Measurements from ENCODE around the gene RASAL2. TPM values are rescaled to one million over a fixed set of nuclear protein-coding genes. Genes with fewer than 3 reads are reported as not detected.

RASAL2 gene
- total RNA-seq, 1 donor from 2014 or later: 44.2 TPM

DNA sequence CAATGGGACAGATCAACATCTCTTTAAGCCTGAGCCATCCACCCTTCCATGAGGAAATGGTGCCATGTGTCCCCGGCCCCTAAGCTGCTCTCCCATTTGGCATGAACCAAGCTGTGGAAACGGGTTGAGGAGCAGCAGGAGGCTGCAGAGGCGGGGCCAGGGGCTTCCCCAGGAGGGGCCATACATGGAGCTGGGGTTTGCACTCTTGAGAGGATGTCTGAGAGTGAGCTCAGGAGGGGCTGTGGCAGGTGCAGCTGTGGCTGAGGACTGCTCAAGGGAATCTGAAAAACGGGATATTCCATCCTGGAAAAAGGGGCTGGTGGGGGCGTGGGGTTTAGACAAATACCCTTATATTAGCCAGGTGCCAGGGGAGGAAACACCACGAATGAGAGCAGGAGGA lies 409.9 kb downstream of the RASAL2 start:
- Histone ChIP-seq H3K4me2 (ENCODE audit: low read length) (no peak overlapping the region), H2AFZ (ENCODE audit: low read depth, low read length) (no peak overlapping the region), H3K4me1 (ENCODE audit: insufficient read depth, low read length) (no peaks in the 10 kb centered on the region), H4K20me1 (ENCODE audit: insufficient read depth, low read length) (no peaks in the 10 kb centered on the region), H3K36me3 (ENCODE audit: insufficient read depth, low read length) (no peaks in the 10 kb centered on the region), H3K4me3 (ENCODE audit: insufficient read depth, low read depth, low read length) (no peak overlapping the region), H3K9me3 (ENCODE audit: insufficient read depth, low read depth, low read length) (no peaks in the 10 kb centered on the region), H3K9ac (ENCODE audit: low read length) (no peak overlapping the region), H3K27me3 (ENCODE audit: insufficient read depth, low read length) (no peaks in the 10 kb centered on the region), H3K27ac (ENCODE audit: low read depth, low read length) (no peak overlapping the region), H3K79me2 (ENCODE audit: insufficient read depth, low read length) (no peaks in the 10 kb centered on the region)
- peaks cover 25% of the 10 kb centered on the region for H3K27me3 Mint-ChIP-seq (ENCODE audit: low read depth, unreplicated experiment)
- H3K9me3 Mint-ChIP-seq (ENCODE audit: unreplicated experiment): peaks cover 2% of the 10 kb centered on the region
- TF ChIP-seq, protein P1, sequence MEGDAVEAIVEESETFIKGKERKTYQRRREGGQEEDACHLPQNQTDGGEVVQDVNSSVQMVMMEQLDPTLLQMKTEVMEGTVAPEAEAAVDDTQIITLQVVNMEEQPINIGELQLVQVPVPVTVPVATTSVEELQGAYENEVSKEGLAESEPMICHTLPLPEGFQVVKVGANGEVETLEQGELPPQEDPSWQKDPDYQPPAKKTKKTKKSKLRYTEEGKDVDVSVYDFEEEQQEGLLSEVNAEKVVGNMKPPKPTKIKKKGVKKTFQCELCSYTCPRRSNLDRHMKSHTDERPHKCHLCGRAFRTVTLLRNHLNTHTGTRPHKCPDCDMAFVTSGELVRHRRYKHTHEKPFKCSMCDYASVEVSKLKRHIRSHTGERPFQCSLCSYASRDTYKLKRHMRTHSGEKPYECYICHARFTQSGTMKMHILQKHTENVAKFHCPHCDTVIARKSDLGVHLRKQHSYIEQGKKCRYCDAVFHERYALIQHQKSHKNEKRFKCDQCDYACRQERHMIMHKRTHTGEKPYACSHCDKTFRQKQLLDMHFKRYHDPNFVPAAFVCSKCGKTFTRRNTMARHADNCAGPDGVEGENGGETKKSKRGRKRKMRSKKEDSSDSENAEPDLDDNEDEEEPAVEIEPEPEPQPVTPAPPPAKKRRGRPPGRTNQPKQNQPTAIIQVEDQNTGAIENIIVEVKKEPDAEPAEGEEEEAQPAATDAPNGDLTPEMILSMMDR (IDR thresholded peaks at IDR 0.05; ENCODE audit: insufficient read depth, low read depth, low read length): no peak
- TF ChIP-seq EZH2 (IDR thresholded peaks at IDR 0.05; ENCODE audit: insufficient read depth, low read length): no peak
- no peak for FAIRE-seq
- peaks cover 2% of the 10 kb centered on the region for H3K4me1 Mint-ChIP-seq (ENCODE audit: low read depth, unreplicated experiment)
- no peak overlapping the region for H3K27ac Mint-ChIP-seq (ENCODE audit: unreplicated experiment)
- DNase-seq (ENCODE audit: low read depth): no peak
- H3K4me3 Mint-ChIP-seq (ENCODE audit: unreplicated experiment): no peak overlapping the region
- no peaks in the 10 kb centered on the region for H3K36me3 Mint-ChIP-seq (ENCODE audit: low read depth, unreplicated experiment)

DNA sequence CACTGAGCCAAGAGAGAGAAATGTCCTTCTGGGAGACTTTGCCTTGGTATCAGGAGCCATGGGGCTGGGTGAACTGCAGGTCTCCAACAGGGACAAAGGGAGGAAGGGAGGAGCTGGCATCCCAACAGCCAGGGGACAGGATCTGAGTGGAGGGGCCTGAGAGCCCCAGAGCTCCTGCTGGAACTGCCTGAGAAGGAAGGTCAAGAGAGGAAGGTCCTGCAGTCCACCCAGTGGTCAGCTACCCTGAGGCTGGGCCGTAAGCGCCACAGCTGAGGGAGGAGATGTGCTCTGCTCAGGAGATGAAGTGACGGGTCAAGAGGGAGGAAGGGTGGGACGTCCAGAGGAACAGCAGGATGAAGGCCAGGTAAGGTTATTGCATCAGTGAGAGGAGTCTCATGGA lies 410.4 kb downstream of the RASAL2 start:
- Mint-ChIP-seq H3K4me1 (ENCODE audit: low read depth, unreplicated experiment) (peaks cover 7% of the 10 kb centered on the region), H3K27me3 (ENCODE audit: low read depth, unreplicated experiment) (peaks cover 25% of the 10 kb centered on the region), H3K27ac (ENCODE audit: unreplicated experiment) (no peak overlapping the region), H3K36me3 (ENCODE audit: low read depth, unreplicated experiment) (no peaks in the 10 kb centered on the region), H3K9me3 (ENCODE audit: unreplicated experiment) (peaks cover 2% of the 10 kb centered on the region), H3K4me3 (ENCODE audit: unreplicated experiment) (no peak overlapping the region)
- TF ChIP-seq EZH2 (IDR thresholded peaks at IDR 0.05; ENCODE audit: insufficient read depth, low read length): no peak
- TF ChIP-seq, protein P1 (IDR thresholded peaks at IDR 0.05; ENCODE audit: insufficient read depth, low read depth, low read length): no peak
- Histone ChIP-seq H3K4me2 (ENCODE audit: low read length) (no peak overlapping the region), H3K27ac (ENCODE audit: low read depth, low read length) (no peak overlapping the region), H2AFZ (ENCODE audit: low read depth, low read length) (no peak overlapping the region), H3K79me2 (ENCODE audit: insufficient read depth, low read length) (no peaks in the 10 kb centered on the region), H3K9me3 (ENCODE audit: insufficient read depth, low read depth, low read length) (no peaks in the 10 kb centered on the region), H3K9ac (ENCODE audit: low read length) (no peak overlapping the region), H3K4me1 (ENCODE audit: insufficient read depth, low read length) (no peaks in the 10 kb centered on the region), H4K20me1 (ENCODE audit: insufficient read depth, low read length) (no peaks in the 10 kb centered on the region), H3K36me3 (ENCODE audit: insufficient read depth, low read length) (no peaks in the 10 kb centered on the region), H3K27me3 (ENCODE audit: insufficient read depth, low read length) (no peaks in the 10 kb centered on the region), H3K4me3 (ENCODE audit: insufficient read depth, low read depth, low read length) (no peak overlapping the region)
- FAIRE-seq (no peak), DNase-seq (ENCODE audit: low read depth) (no peak)

DNA sequence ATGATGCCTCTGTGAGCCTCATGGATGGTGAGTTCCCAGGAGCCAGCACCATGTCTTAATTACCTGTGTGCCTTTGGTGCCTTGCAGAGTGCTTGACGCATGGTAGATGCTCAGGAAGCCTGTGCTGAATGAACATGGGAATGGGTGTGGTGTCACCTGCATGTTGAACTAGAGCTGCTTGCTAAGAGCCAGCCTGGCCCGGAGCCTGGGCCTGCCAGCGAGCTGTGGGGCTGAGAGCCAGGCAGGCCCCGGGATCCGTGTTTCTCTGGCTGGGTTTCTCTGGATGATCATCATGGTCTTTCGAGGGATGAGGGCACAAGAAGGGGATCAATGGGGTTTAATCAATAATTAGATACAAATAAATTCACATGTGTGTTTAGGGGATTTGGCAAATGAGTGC lies 412.3 kb downstream of the RASAL2 start:
- no peaks in the 10 kb centered on the region for H3K9me3 ChIP-seq (ENCODE audit: insufficient read depth, low read depth, low read length)
- Mint-ChIP-seq H3K27me3 (ENCODE audit: low read depth, unreplicated experiment) (peaks cover 25% of the 10 kb centered on the region), H3K4me1 (ENCODE audit: low read depth, unreplicated experiment) (peaks cover 14% of the 10 kb centered on the region), H3K27ac (ENCODE audit: unreplicated experiment) (no peak overlapping the region), H3K9me3 (ENCODE audit: unreplicated experiment) (peaks cover 2% of the 10 kb centered on the region), H3K36me3 (ENCODE audit: low read depth, unreplicated experiment) (no peaks in the 10 kb centered on the region), H3K4me3 (ENCODE audit: unreplicated experiment) (no peak overlapping the region)
- no peak overlapping the region for H3K4me2 ChIP-seq (ENCODE audit: low read length)
- DNase-seq (ENCODE audit: low read depth) (no peak), FAIRE-seq (no peak)
- no peak overlapping the region for H3K27ac ChIP-seq (ENCODE audit: low read depth, low read length)
- no peaks in the 10 kb centered on the region for H3K27me3 ChIP-seq (ENCODE audit: insufficient read depth, low read length)
- H2AFZ ChIP-seq (ENCODE audit: low read depth, low read length): no peak overlapping the region
- no peak overlapping the region for H3K9ac ChIP-seq (ENCODE audit: low read length)
- no peaks in the 10 kb centered on the region for H3K79me2 ChIP-seq (ENCODE audit: insufficient read depth, low read length)
- no peaks in the 10 kb centered on the region for H3K36me3 ChIP-seq (ENCODE audit: insufficient read depth, low read length)
- no peak overlapping the region for H3K4me3 ChIP-seq (ENCODE audit: insufficient read depth, low read depth, low read length)
- no peak for TF ChIP-seq EZH2 (IDR thresholded peaks at IDR 0.05; ENCODE audit: insufficient read depth, low read length)
- TF ChIP-seq, protein P1 (IDR thresholded peaks at IDR 0.05; ENCODE audit: insufficient read depth, low read depth, low read length): no peak
- H4K20me1 ChIP-seq (ENCODE audit: insufficient read depth, low read length): no peaks in the 10 kb centered on the region
- H3K4me1 ChIP-seq (ENCODE audit: insufficient read depth, low read length): no peaks in the 10 kb centered on the region
